Progenitor cell of endocrine pancreas (in vitro differentiated cells): ENCODE results near the gene NT5M. TPM values are rescaled to one million over a fixed set of nuclear protein-coding genes. Genes with fewer than 3 reads are reported as not detected.

Source experiments
- DNase-seq: peaks from one replicate; pipeline ENCODE4 v3.0.0; 2021; ENCODE audit warnings: low spot score; ENCODE audit not compliant: unreplicated experiment
- H3K27ac Mint-ChIP-seq: 2 replicates; pipeline ENCODE4 v1.8.0; 2021; ENCODE audit warnings: mild to moderate bottlenecking, moderate library complexity, mixed read lengths
- H3K27me3 Mint-ChIP-seq: 2 replicates; pipeline ENCODE4 v1.8.0; 2021; ENCODE audit warnings: mixed read lengths
- H3K36me3 Mint-ChIP-seq: 2 replicates; pipeline ENCODE4 v1.8.0; 2022; ENCODE audit warnings: mixed read lengths; ENCODE audit not compliant: insufficient read depth
- H3K4me1 Mint-ChIP-seq: 2 replicates; pipeline ENCODE4 v1.8.0; 2021; ENCODE audit warnings: low read depth, mixed read lengths
- H3K4me3 Mint-ChIP-seq: 2 replicates; pipeline ENCODE4 v1.8.0; 2021; ENCODE audit warnings: low read depth, mild to moderate bottlenecking, moderate library complexity, mixed read lengths
- H3K9me3 Mint-ChIP-seq: 2 replicates; pipeline ENCODE4 v1.8.0; 2021; ENCODE audit warnings: low read depth, mixed read lengths
- CTCF ChIP-seq: fragments of 200-600 bp; sonication (generic); IDR thresholded peaks from one replicate; pipeline ENCODE4 v1.5.0; 2021; ENCODE audit warnings: antibody characterized with exemption, mild to moderate bottlenecking; ENCODE audit not compliant: unreplicated experiment
- total RNA-seq: library from RNA; stranded (reverse); gene quantifications from 2 replicates; pipeline ENCODE4 v1.2.1, GENCODE V29; 2021

The NT5M gene
- total RNA-seq, 1 donor from 2014 or later, result 2.4 TPM

GRCh38 chr17:17384961-17385360 lies 81.8 kb downstream of the NT5M start:
- H3K27me3 Mint-ChIP-seq, result peaks cover 15% of the 10 kb centered on the region
- no peak overlapping the region for H3K27ac Mint-ChIP-seq
- no peaks in the 10 kb centered on the region for H3K36me3 Mint-ChIP-seq
- no peak overlapping the region for H3K4me3 Mint-ChIP-seq
- DNase-seq, result no peak
- no peaks in the 10 kb centered on the region for H3K4me1 Mint-ChIP-seq
- TF ChIP-seq CTCF, result no peak
- no peaks in the 10 kb centered on the region for H3K9me3 Mint-ChIP-seq

- DNase-seq, result no peak
Measured at GRCh38 chr17:17385491-17385890, 82.3 kb downstream of the NT5M start.

GRCh38 chr17:17386094-17386800 lies 83.1 kb downstream of the NT5M start:
- Mint-ChIP-seq H3K27me3 (peaks cover 12% of the 10 kb centered on the region), H3K9me3 (no peaks in the 10 kb centered on the region), H3K4me3 (no peak overlapping the region), H3K27ac (no peak overlapping the region), H3K4me1 (no peaks in the 10 kb centered on the region), H3K36me3 (no peaks in the 10 kb centered on the region)
- no peak for DNase-seq
- no peak for TF ChIP-seq CTCF

More at GRCh38 chr17:17385491-17385890, 82.3 kb downstream of the NT5M start:
- H3K9me3 Mint-ChIP-seq, result no peaks in the 10 kb centered on the region
- no peak overlapping the region for H3K4me3 Mint-ChIP-seq
- peaks cover 14% of the 10 kb centered on the region for H3K27me3 Mint-ChIP-seq
- H3K27ac Mint-ChIP-seq, result no peak overlapping the region
- no peak for TF ChIP-seq CTCF
- no peaks in the 10 kb centered on the region for H3K36me3 Mint-ChIP-seq
- H3K4me1 Mint-ChIP-seq, result no peaks in the 10 kb centered on the region

- Mint-ChIP-seq H3K9me3 (no peaks in the 10 kb centered on the region), H3K36me3 (no peaks in the 10 kb centered on the region), H3K4me3 (no peak overlapping the region)
Measured at GRCh38 chr17:17387017-17387497, 83.9 kb downstream of the NT5M start.

More at GRCh38 chr17:17387017-17387497, 83.9 kb downstream of the NT5M start:
- Mint-ChIP-seq H3K4me1 (no peaks in the 10 kb centered on the region), H3K27ac (no peak overlapping the region), H3K27me3 (peaks cover 6% of the 10 kb centered on the region)
- TF ChIP-seq CTCF, result no peak
- no peak for DNase-seq
